ENCODE results near the gene FBXW4. TPM values are rescaled to one million over a fixed set of nuclear protein-coding genes. Genes with fewer than 3 reads are reported as not detected.

FBXW4 gene
- total and polyA plus RNA-seq, 2 of the 8 experiments (the other 6 are each of a cell fraction or from before 2014, with no cell fraction given) = 29.0 to 32.8 TPM

- Histone ChIP-seq H3K9ac (replicated peaks in 1 of 4; ENCODE audit: extremely low read depth in 1 of 4, low read depth in 3 of 4, low read length in 3 of 4) (no peak overlapping the region), H2BK20ac (ENCODE audit: low read length) (peak overlapping the region; percentile 43), H2BK5ac (ENCODE audit: low read depth, low read length) (peak overlapping the region; percentile 62; the same call in 1 of the 2 replicates), H3K27me3 (replicated peaks in 1 of 4; ENCODE audit: control insufficient read depth in 3 of 4, extremely low read depth in 1 of 4, insufficient read depth in 3 of 4, low read length in 3 of 4) (no peaks in the 10 kb centered on the region), H2BK12ac (ENCODE audit: low read depth, low read length) (peak overlapping the region; percentile 80; the same call in 1 of the 2 replicates), H3K23ac (ENCODE audit: insufficient read length) (no peak overlapping the region), H2BK120ac (replicated peaks; ENCODE audit: low read depth, low read length) (no peak overlapping the region), H3K79me1 (ENCODE audit: low read depth, low read length) (no peaks in the 10 kb centered on the region; the same call in 1 of the 2 replicates), H4K20me1 (replicated peaks in 1 of 2; ENCODE audit: control insufficient read depth in 1 of 2, insufficient read depth in 2 of 2, low read length in 2 of 2) (no peaks in the 10 kb centered on the region), H2BK15ac (ENCODE audit: low read length) (peak overlapping the region; percentile 85; the same call in 1 of the 2 replicates), H3K4ac (replicated peaks; ENCODE audit: insufficient read length, low read depth, low read length) (no peak overlapping the region), H3K9me3 (ENCODE audit: insufficient read depth in 2 of 2, low read depth in 1 of 2, low read length in 1 of 2) (no peaks in the 10 kb centered on the region), H3K79me2 (ENCODE audit: control insufficient read depth in 1 of 2, insufficient read depth in 2 of 2, low read length in 2 of 2) (no peaks in the 10 kb centered on the region), H3K36me3 (ENCODE audit: control insufficient read depth in 2 of 4, insufficient read depth in 4 of 4, low read length in 3 of 4) (no peaks in the 10 kb centered on the region), H4K91ac (replicated peaks; ENCODE audit: insufficient read length, low read length) (no peak overlapping the region), H3K4me3 (ENCODE audit: extremely low read depth in 1 of 4, insufficient read depth in 2 of 4, low read depth in 3 of 4, low read length in 4 of 4) (no peak overlapping the region), H3K14ac (ENCODE audit: insufficient read length) (no peak overlapping the region), H2AFZ (ENCODE audit: low read length) (no peak overlapping the region), H3K56ac (replicated peaks; ENCODE audit: insufficient read length, low read depth, low read length) (no peak overlapping the region), H3K23me2 (ENCODE audit: low read depth, low read length) (no peaks in the 10 kb centered on the region), H2AK5ac (ENCODE audit: low read depth, low read length) (no peak overlapping the region), H3K4me2 (ENCODE audit: insufficient read depth in 1 of 2, low read depth in 2 of 2, low read length in 2 of 2) (no peak overlapping the region), H3K18ac (ENCODE audit: extremely low read depth, low read length) (peak overlapping the region; percentile 95; the same call in 1 of the 2 replicates), H3K27ac (ENCODE audit: low read depth, low read length) (no peak overlapping the region; the same call in 1 of the 2 replicates), H3K4me1 (replicated peaks in 1 of 4; ENCODE audit: control insufficient read depth in 3 of 4, insufficient read depth in 4 of 4, low read length in 3 of 4) (peaks cover 16 to 31% (median 24%) of the 10 kb centered on the region in 4 experiments), H4K8ac (ENCODE audit: extremely low read depth, insufficient read depth, low read length) (no peak overlapping the region), H4K5ac (ENCODE audit: insufficient read length, low read depth, low read length) (no peak overlapping the region)
- FAIRE-seq (no peak), DNase-seq (ENCODE audit: low read depth in 1 of 2, low spot score in 2 of 2) (no peak)
- POLR2A ChIA-PET (ENCODE audit: partially characterized antibody) = interaction anchor here (0.8 to 1.8 kb wide), 2 partner anchors 9 to 173 kb away, joined by 3 to 4 read pairs; partner anchors contain the start of gene OGA
- CTCF ChIA-PET (ENCODE audit: partially characterized antibody) = interaction anchor here (1.3 to 1.8 kb wide), 3 partner anchors 28 to 135 kb away, joined by 3 to 4 read pairs (median 3); no protein-coding TSS in a partner anchor
- WGBS, 2 experiments (ENCODE audit: extremely low coverage in 1 of 2, insufficient coverage in 1 of 2, insufficient read length in 1 of 2, insufficient replicate concordance in 2 of 2, low coverage in 1 of 2, low lambda C conversion rate in 2 of 2, missing lambda C conversion rate in 1 of 2) = 92% methylated on average over 1 of the region's 1 CpG; no CpG with 5 or more reads in 1 of the 2 experiments
- TF ChIP-seq MAFK (IDR thresholded peaks at IDR 0.05; ENCODE audit: low read depth, low read length) = no peak
- TF ChIP-seq BACH1 (IDR thresholded peaks at IDR 0.05; ENCODE audit: low read length) = no peak
- no peak for TF ChIP-seq POU5F1 (IDR thresholded peaks at IDR 0.05; ENCODE audit: low read depth, low read length)
- TF ChIP-seq NRF1 (IDR thresholded peaks at IDR 0.05; ENCODE audit: low read depth, low read length) = no peak
- no peak for TF ChIP-seq ATF2 (IDR thresholded peaks at IDR 0.05; ENCODE audit: low read length)
- no peak for TF ChIP-seq TEAD4 (IDR thresholded peaks at IDR 0.05; ENCODE audit: low read depth, low read length)
- no peak for TF ChIP-seq SIX5 (IDR thresholded peaks at IDR 0.05; ENCODE audit: low read depth, low read length)
- TF ChIP-seq CEBPB (IDR thresholded peaks at IDR 0.05; ENCODE audit: low read depth, low read length) = no peak
- no peak for TF ChIP-seq HDAC2 (IDR thresholded peaks at IDR 0.05; ENCODE audit: borderline replicate concordance in 1 of 2, low read depth in 2 of 2, low read length in 2 of 2)
- no peak for TF ChIP-seq CBX5 (IDR thresholded peaks at IDR 0.05; ENCODE audit: low read depth, low read length)
- TF ChIP-seq BCL11A (IDR thresholded peaks at IDR 0.05; ENCODE audit: low read depth in 2 of 2, low read length in 2 of 2) = no peak
- no peak for TF ChIP-seq FOSL1 (IDR thresholded peaks at IDR 0.05; ENCODE audit: insufficient read depth, low read depth, low read length)
- TF ChIP-seq SP1 (IDR thresholded peaks at IDR 0.05; ENCODE audit: low read depth, low read length) = no peak
Observed at GRCh38 chr10:101645659-101646058, 49.3 kb downstream of the FBXW4 start.

Data from H1 (cell line).